PC-9 (cell line): Measurements from ENCODE around the gene ITFG1.
"Not testable (repeated sequence)": the region's sequence is repeated elsewhere in the genome, so short reads cannot be mapped to it uniquely, and the experiment has no call there.

Experiments
- EZH2 ChIP-seq: fragments of 200-600 bp; sonication (generic); IDR thresholded peaks from 2 replicates; pipeline ENCODE4 v1.8.0; 2017; ENCODE audit warnings: antibody characterized with exemption, low read depth
- TF ChIP-seq, protein P1 (sequence below): fragments of 200-600 bp; sonication (generic); conservative IDR thresholded peaks from 2 replicates; pipeline ENCODE4 v1.6.1; 2017; ENCODE audit warnings: mixed run types, antibody characterized with exemption, mild to moderate bottlenecking, moderate library complexity

DNA sequence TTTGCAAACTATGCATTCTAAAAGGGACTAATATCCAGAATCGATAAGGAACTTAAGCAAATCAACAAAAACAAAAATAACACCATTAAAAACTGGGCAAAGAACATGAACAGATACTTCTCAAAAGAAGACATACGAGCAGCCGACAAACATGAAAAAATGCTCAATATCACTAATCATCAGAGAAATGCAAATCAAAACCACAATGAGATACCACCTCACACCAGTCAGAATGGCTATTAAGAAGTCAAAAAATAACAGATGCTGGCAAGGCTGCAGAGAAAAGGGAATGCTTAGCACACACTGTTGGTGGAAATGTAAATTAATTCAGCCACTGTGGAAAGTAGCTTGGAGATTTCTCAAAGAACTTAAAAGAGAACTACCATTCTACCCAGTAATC, 130.3 kb downstream of the ITFG1 start:
- TF ChIP-seq, protein P1, sequence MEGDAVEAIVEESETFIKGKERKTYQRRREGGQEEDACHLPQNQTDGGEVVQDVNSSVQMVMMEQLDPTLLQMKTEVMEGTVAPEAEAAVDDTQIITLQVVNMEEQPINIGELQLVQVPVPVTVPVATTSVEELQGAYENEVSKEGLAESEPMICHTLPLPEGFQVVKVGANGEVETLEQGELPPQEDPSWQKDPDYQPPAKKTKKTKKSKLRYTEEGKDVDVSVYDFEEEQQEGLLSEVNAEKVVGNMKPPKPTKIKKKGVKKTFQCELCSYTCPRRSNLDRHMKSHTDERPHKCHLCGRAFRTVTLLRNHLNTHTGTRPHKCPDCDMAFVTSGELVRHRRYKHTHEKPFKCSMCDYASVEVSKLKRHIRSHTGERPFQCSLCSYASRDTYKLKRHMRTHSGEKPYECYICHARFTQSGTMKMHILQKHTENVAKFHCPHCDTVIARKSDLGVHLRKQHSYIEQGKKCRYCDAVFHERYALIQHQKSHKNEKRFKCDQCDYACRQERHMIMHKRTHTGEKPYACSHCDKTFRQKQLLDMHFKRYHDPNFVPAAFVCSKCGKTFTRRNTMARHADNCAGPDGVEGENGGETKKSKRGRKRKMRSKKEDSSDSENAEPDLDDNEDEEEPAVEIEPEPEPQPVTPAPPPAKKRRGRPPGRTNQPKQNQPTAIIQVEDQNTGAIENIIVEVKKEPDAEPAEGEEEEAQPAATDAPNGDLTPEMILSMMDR, result not testable (repeated sequence)
- not testable (repeated sequence) for TF ChIP-seq EZH2
